Bladder microvascular endothelial cell (primary cell): ENCODE results near the gene EXOC7. TPM values are rescaled to one million over a fixed set of nuclear protein-coding genes. Genes with fewer than 3 reads are reported as not detected.

ENCODE experiments used
- total RNA-seq: library from RNA; depleted of rRNA; stranded (reverse); fragments of >200 nt; gene quantifications from 2 replicates; pipeline ENCODE4 v1.2.3, GENCODE V29; 2014

Gene EXOC7
- total RNA-seq = 51.8 and 129 TPM in 2 replicates

GRCh38 chr17:76103274-76104139 is at the start of gene EXOC7:
TSS of gene EXOC7 (minus strand) at chr17:76103787. CDS start at chr17:76103692, 95 bp downstream.

GRCh38 chr17:76141212-76142038 is 37.8 kb upstream of the EXOC7 start, which contains the start of gene FOXJ1:
TSS of gene FOXJ1 (minus strand) at chr17:76141245. CDS start at chr17:76140395, 850 bp downstream.

GRCh38 chr17:76078860-76079534 is 24.6 kb downstream of the EXOC7 start, which contains the start of gene ZACN:
TSS of gene ZACN (plus strand) at chr17:76079182. CDS start at chr17:76079265, 83 bp downstream.

GRCh38 chr17:76074390-76075363 is 28.9 kb downstream of the EXOC7 start, which contains the start of gene GALR2:
TSS of gene GALR2 (plus strand) at chr17:76074781. CDS start at chr17:76074884, 103 bp downstream.

GRCh38 chr17:76072148-76072858 is 31.3 kb downstream of the EXOC7 start, which contains the start of gene SRP68:
TSS of gene SRP68 (minus strand) at chr17:76072517. CDS start at chr17:76072491, 26 bp downstream.

Other genes starting within 250 kb of the EXOC7 start
- 13.8 and 44.6 TPM in 2 replicates for gene WBP2, start 248.5 kb downstream of the EXOC7 start, total RNA-seq
- gene TRIM47, start 225.2 kb downstream of the EXOC7 start, total RNA-seq = 65.4 and 91.7 TPM in 2 replicates
- 20.1 and 23.0 TPM in 2 replicates for gene TRIM65, start 206.8 kb downstream of the EXOC7 start, total RNA-seq
- gene MRPL38, start 198.9 kb downstream of the EXOC7 start, total RNA-seq = 27.4 and 33.4 TPM in 2 replicates
- gene FBF1, start 162.7 kb downstream of the EXOC7 start, total RNA-seq = 4.7 and 9.1 TPM in 2 replicates
- 46.3 and 82.1 TPM in 2 replicates for gene ACOX1, start 124.6 kb downstream of the EXOC7 start, total RNA-seq
- 15.2 and 16.0 TPM in 2 replicates for gene TEN1, start 124.5 kb downstream of the EXOC7 start, total RNA-seq
- 0.81 and 2.7 TPM in 2 replicates for gene CDK3, start 102.9 kb downstream of the EXOC7 start, total RNA-seq
- gene EVPL, start 76.5 kb downstream of the EXOC7 start, total RNA-seq = under 0.01 TPM in 1 of 2 replicates, not detected in the other
- gene SRP68, start 31.3 kb downstream of the EXOC7 start, total RNA-seq = 25.1 and 54.9 TPM in 2 replicates
- gene GALR2, start 29.0 kb downstream of the EXOC7 start, total RNA-seq = 0.16 TPM in 1 of 2 replicates, not detected in the other
- not detected in 2 replicates for gene ZACN, start 24.6 kb downstream of the EXOC7 start, total RNA-seq
- gene FOXJ1, start 37.5 kb upstream of the EXOC7 start, total RNA-seq = under 0.01 TPM in 1 of 2 replicates, not detected in the other
- 0.32 and 0.63 TPM in 2 replicates for gene RNF157, start 136.7 kb upstream of the EXOC7 start, total RNA-seq
- 6.8 and 8.9 TPM in 2 replicates for gene UBALD2, start 161.6 kb upstream of the EXOC7 start, total RNA-seq
- gene QRICH2, start 204.5 kb upstream of the EXOC7 start, total RNA-seq = 3.1 and 10.4 TPM in 2 replicates